Keratinocyte (primary cell): ENCODE measurements around the gene HTR2B. TPM values are rescaled to one million over a fixed set of nuclear protein-coding genes. Genes with fewer than 3 reads are reported as not detected.

Experiments used
- DNase-seq: peaks from one replicate; pipeline ENCODE4 v3.0.0-alpha.2; 2011; ENCODE audit warnings: low read depth, missing footprints, low spot score
- FAIRE-seq: peaks from 2 replicates; lab custom pipeline; 2011; peaks lifted over from hg19 to GRCh38; lab: Jason Lieb, UNC
- H2AFZ ChIP-seq: 2 replicates; pipeline ENCODE4 v1.6.0; 2012; ENCODE audit warnings: low read length, control low read depth, inconsistent platforms; ENCODE audit not compliant: control insufficient read depth
- H3K27ac ChIP-seq: 2 replicates; pipeline ENCODE4 v1.5.1; 2011; ENCODE audit warnings: low read length; ENCODE audit not compliant: control insufficient read depth, insufficient read depth
- H3K27me3 ChIP-seq: 3 replicates; pipeline ENCODE4 v1.6.0; 2011; ENCODE audit warnings: low read length; ENCODE audit not compliant: control insufficient read depth, insufficient read depth; ENCODE audit errors: extremely low read depth
- H3K36me3 ChIP-seq, 2 experiments: 2 replicates in 1 of 2; 3 replicates in 1 of 2; pipeline ENCODE4 v1.5.1; 2011; ENCODE audit warnings: low read length in 2 of 2, mild to moderate bottlenecking in 1 of 2; ENCODE audit not compliant: control insufficient read depth in 2 of 2, insufficient read depth in 2 of 2; ENCODE audit errors: extremely low read depth in 1 of 2
- H3K4me1 ChIP-seq: 3 replicates; pipeline ENCODE4 v1.5.1; 2011; ENCODE audit warnings: low read length; ENCODE audit not compliant: control insufficient read depth, insufficient read depth; ENCODE audit errors: extremely low read depth
- H3K4me2 ChIP-seq: 3 replicates; pipeline ENCODE4 v1.6.0; 2011; ENCODE audit warnings: low read depth, low read length; ENCODE audit not compliant: control insufficient read depth, insufficient read depth; ENCODE audit errors: extremely low read depth
- H3K4me3 ChIP-seq, 3 experiments: fragments of 200-600 bp in 1 of 3; sonication (generic) in 1 of 3; 2 replicates in 2 of 3; 3 replicates in 1 of 3; pipeline ENCODE4 v1.5.1; 2011 to 2016; ENCODE audit warnings: low read length in 3 of 3, mild to moderate bottlenecking in 3 of 3, control low read depth in 2 of 3, inconsistent platforms in 1 of 3, low read depth in 1 of 3, mixed read lengths in 1 of 3, mixed run types in 1 of 3, moderate library complexity in 1 of 3; ENCODE audit not compliant: control insufficient read depth in 2 of 3, insufficient read depth in 2 of 3; ENCODE audit errors: extremely low read depth in 1 of 3
- H3K79me2 ChIP-seq: 2 replicates; pipeline ENCODE4 v1.6.0; 2012; ENCODE audit warnings: low read length; ENCODE audit not compliant: control insufficient read depth, insufficient read depth
- H3K9ac ChIP-seq: 3 replicates; pipeline ENCODE4 v1.6.0; 2011; ENCODE audit warnings: low read length; ENCODE audit not compliant: control insufficient read depth, insufficient read depth; ENCODE audit errors: extremely low read depth
- H3K9me1 ChIP-seq: 3 replicates; pipeline ENCODE4 v1.6.0; 2011; ENCODE audit warnings: low read length; ENCODE audit not compliant: control insufficient read depth, insufficient read depth; ENCODE audit errors: extremely low read depth
- H3K9me3 ChIP-seq: 2 replicates; pipeline ENCODE4 v1.5.1; 2012; ENCODE audit warnings: low read depth, low read length; ENCODE audit not compliant: control insufficient read depth
- H4K20me1 ChIP-seq: 3 replicates; pipeline ENCODE4 v1.6.0; 2011; ENCODE audit warnings: low read length; ENCODE audit not compliant: control insufficient read depth, insufficient read depth; ENCODE audit errors: extremely low read depth
- CTCF ChIP-seq, 3 experiments: IDR thresholded peaks in 1 of 3; conservative IDR thresholded peaks in 1 of 3; optimal IDR thresholded peaks in 1 of 3; 2 replicates in 2 of 3; 3 replicates in 1 of 3; pipeline versions ENCODE3 to v1.5.1; 2011; ENCODE audit warnings: low read length in 3 of 3, mild to moderate bottlenecking in 3 of 3, moderate library complexity in 2 of 3, control low read depth in 1 of 3, inconsistent platforms in 1 of 3; ENCODE audit not compliant: insufficient read depth in 2 of 3; ENCODE audit errors: extremely low read depth in 1 of 3
- EZH2 ChIP-seq: IDR thresholded peaks from one replicate; pipeline ENCODE4 v1.6.1; 2012; ENCODE audit warnings: inconsistent platforms, mild to moderate bottlenecking, low read length, moderate library complexity
- dilution Hi-C: fragments of 300-500 bp; cut with MboI; formaldehyde crosslinking; loops from one replicate; pipeline ENCODE4 v1.7.0; 2020; ENCODE audit warnings: low sequenced_read_pairs; ENCODE audit not compliant: extremely low pct_ligation_motif_present
- polyA plus RNA-seq, 5 experiments: library from polyadenylated mRNA; depleted of rRNA in 3 of 5; stranded (reverse) in 3 of 5; stranded (forward) in 1 of 5; unstranded in 1 of 5; fragments of >200 nt; gene quantifications; 1 replicate in 1 of 5; 2 replicates in 3 of 5; 3 replicates in 1 of 5; pipeline versions ENCODE4 v1.2.1 to v1.2.3, GENCODE V29; 2011 to 2012; ENCODE audit warnings: missing spikeins in 2 of 5, low read depth in 1 of 5, low replicate concordance in 1 of 5

Gene HTR2B
- polyA plus RNA-seq, 1 donor (not counting 4 experiments of a cell fraction or from before 2014, with no cell fraction given) = not detected

GRCh38 chr2:231167745-231168459 is 43.1 kb upstream of the HTR2B start:
- no peak for DNase-seq
- Histone ChIP-seq H3K79me2 (no peaks in the 10 kb centered on the region), H3K27ac (no peak overlapping the region), H3K4me2 (no peak overlapping the region), H4K20me1 (no peaks in the 10 kb centered on the region), H3K27me3 (no peaks in the 10 kb centered on the region), H3K9me1 (no peaks in the 10 kb centered on the region), H3K4me3 (no peak overlapping the region), H3K9ac (no peak overlapping the region), H3K36me3 (peaks cover 14 to 28% of the 10 kb centered on the region in 2 experiments), H2AFZ (no peak overlapping the region), H3K4me1 (no peaks in the 10 kb centered on the region), H3K9me3 (no peaks in the 10 kb centered on the region)
- dilution Hi-C loops = no loop called here
- TF ChIP-seq CTCF (optimal IDR thresholded peaks at IDR 0.05 in 1 of 3, IDR thresholded peaks at IDR 0.05 in 1 of 3, conservative IDR thresholded peaks at IDR 0.05 in 1 of 3; ENCODE audit: extremely low read depth in 1 of 3, insufficient read depth in 2 of 3, low read length in 3 of 3) (no peak), EZH2 (no peak)
- FAIRE-seq = no peak

- Histone ChIP-seq H3K79me2 (no peaks in the 10 kb centered on the region), H3K4me1 (no peaks in the 10 kb centered on the region), H3K4me3 (no peak overlapping the region), H3K4me2 (no peak overlapping the region), H3K9me1 (no peaks in the 10 kb centered on the region), H2AFZ (no peak overlapping the region), H3K36me3 (peaks cover 16 to 22% of the 10 kb centered on the region in 2 experiments), H3K27me3 (no peaks in the 10 kb centered on the region), H3K27ac (no peak overlapping the region), H4K20me1 (no peaks in the 10 kb centered on the region), H3K9ac (no peak overlapping the region), H3K9me3 (no peaks in the 10 kb centered on the region)
- DNase-seq (no peak), FAIRE-seq (no peak)
- dilution Hi-C loops = no loop called here
- no peak for TF ChIP-seq CTCF (optimal IDR thresholded peaks at IDR 0.05 in 1 of 3, IDR thresholded peaks at IDR 0.05 in 1 of 3, conservative IDR thresholded peaks at IDR 0.05 in 1 of 3; ENCODE audit: extremely low read depth in 1 of 3, insufficient read depth in 2 of 3, low read length in 3 of 3)
- no peak for TF ChIP-seq EZH2
Measured at GRCh38 chr2:231163414-231164095, 38.7 kb upstream of the HTR2B start.
